Smooth muscle cell (in vitro differentiated cells): ENCODE measurements around the gene S100A2. TPM values are rescaled to one million over a fixed set of nuclear protein-coding genes. Genes with fewer than 3 reads are reported as not detected.

Source experiments
- DNase-seq: peaks from one replicate; lab custom pipeline; 2025; ENCODE audit not compliant: unreplicated experiment; lab: John Stamatoyannopoulos, UW
- H2AFZ ChIP-seq: fragments of 200-600 bp; sonication (generic); 2 replicates; pipeline ENCODE4 v1.6.0; 2016; ENCODE audit warnings: antibody characterized with exemption, low read depth, mild to moderate bottlenecking
- H3F3A ChIP-seq: fragments of 200-600 bp; sonication (generic); 2 replicates; pipeline ENCODE4 v1.6.0; 2017; ENCODE audit warnings: antibody characterized with exemption, low read depth
- H3K27ac ChIP-seq: fragments of 200-600 bp; sonication (generic); 2 replicates; pipeline ENCODE4 v1.5.1; 2016; ENCODE audit warnings: low read depth, mild to moderate bottlenecking
- H3K27me3 ChIP-seq: fragments of 200-600 bp; sonication (generic); 2 replicates; pipeline ENCODE4 v1.6.1; 2016; ENCODE audit warnings: low read depth, mild to moderate bottlenecking
- H3K36me3 ChIP-seq: fragments of 200-600 bp; sonication (generic); 2 replicates; pipeline ENCODE4 v1.5.1; 2016; ENCODE audit warnings: low read depth
- H3K4me1 ChIP-seq: fragments of 200-600 bp; sonication (generic); 2 replicates; pipeline ENCODE4 v1.5.1; 2016; ENCODE audit warnings: low read depth
- H3K4me2 ChIP-seq: fragments of 200-600 bp; sonication (generic); 2 replicates; pipeline ENCODE4 v1.6.0; 2016; ENCODE audit warnings: mild to moderate bottlenecking
- H3K4me3 ChIP-seq: fragments of 200-600 bp; sonication (generic); 2 replicates; pipeline ENCODE4 v1.5.1; 2016; ENCODE audit warnings: mild to moderate bottlenecking
- H3K79me2 ChIP-seq: fragments of 200-600 bp; sonication (generic); 2 replicates; pipeline ENCODE4 v1.6.0; 2016; ENCODE audit warnings: low read depth, mild to moderate bottlenecking
- H3K9ac ChIP-seq: fragments of 200-600 bp; sonication (generic); 2 replicates; pipeline ENCODE4 v1.6.0; 2016; ENCODE audit warnings: low read depth
- H3K9me3 ChIP-seq: fragments of 200-600 bp; sonication (generic); replicated peaks from 2 replicates; pipeline ENCODE4 v1.5.1; 2016; ENCODE audit warnings: low read depth
- H4K20me1 ChIP-seq: fragments of 200-600 bp; sonication (generic); 2 replicates; pipeline ENCODE4 v1.6.0; 2016; ENCODE audit warnings: low read depth
- CTCF ChIP-seq: fragments of 200-600 bp; sonication (generic); IDR thresholded peaks from 2 replicates; pipeline ENCODE4 v1.5.1; 2017; ENCODE audit warnings: borderline replicate concordance, mild to moderate bottlenecking, antibody characterized with exemption; ENCODE audit not compliant: insufficient read depth, poor library complexity, severe bottlenecking
- WGBS: methylation state at CpG from one replicate; pipeline ENCODE4 v1.1.7; 2016; ENCODE audit warnings: low lambda C conversion rate; 5-methylcytosine and 5-hydroxymethylcytosine counted together
- polyA plus RNA-seq: library from polyadenylated mRNA; unstranded; fragments of >200 nt; fragmentation: Nextera tagmentation; extraction: Ambion mirVana; gene quantifications from 2 replicates; pipeline ENCODE4 v1.2.1, GENCODE V29; 2016
- total RNA-seq: library from RNA; depleted of rRNA; stranded (reverse); fragments of >200 nt; gene quantifications from 2 replicates; pipeline ENCODE4 v1.2.3, GENCODE V29; 2014

S100A2 gene
- total and polyA plus RNA-seq, 2 experiments from 2014 or later, result 7.3 to 16.6 TPM

DNA sequence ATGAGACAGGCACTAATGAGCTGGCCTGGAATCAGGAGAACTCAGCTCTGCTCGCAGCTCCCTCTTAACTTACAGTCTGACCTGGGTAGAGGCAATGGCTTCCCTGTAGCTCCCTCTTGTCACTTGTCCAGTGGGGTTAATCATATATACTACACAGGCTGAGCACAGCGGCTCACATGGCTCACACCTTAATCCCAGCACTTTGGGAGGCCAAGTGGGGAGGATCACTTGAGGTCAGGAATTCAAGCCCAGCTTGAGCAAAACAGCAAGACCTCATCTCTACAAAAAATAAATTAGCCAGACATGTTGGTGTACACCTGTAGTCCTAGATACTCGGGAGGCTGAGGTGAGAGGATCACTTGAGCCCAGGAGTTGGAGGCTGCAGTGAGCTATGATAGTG lies 34.0 kb downstream of the S100A2 start:
- DNase-seq, result no peak
- H3K27me3 ChIP-seq, result no peaks in the 10 kb centered on the region
- H3K27ac ChIP-seq, result no peak overlapping the region
- H4K20me1 ChIP-seq, result peaks cover 6% of the 10 kb centered on the region
- H3K79me2 ChIP-seq, result peaks cover 10% of the 10 kb centered on the region
- H2AFZ ChIP-seq, result no peak overlapping the region
- no peaks in the 10 kb centered on the region for H3K9me3 ChIP-seq
- H3K4me1 ChIP-seq, result peaks cover 10% of the 10 kb centered on the region
- no peak overlapping the region for H3K4me3 ChIP-seq
- H3F3A ChIP-seq, result peaks cover 13% of the 10 kb centered on the region
- H3K4me2 ChIP-seq, result no peak overlapping the region
- 92% methylated on average over 3 of the region's 3 CpGs for WGBS
- H3K9ac ChIP-seq, result no peak overlapping the region
- no peak for TF ChIP-seq CTCF
- no peaks in the 10 kb centered on the region for H3K36me3 ChIP-seq

DNA sequence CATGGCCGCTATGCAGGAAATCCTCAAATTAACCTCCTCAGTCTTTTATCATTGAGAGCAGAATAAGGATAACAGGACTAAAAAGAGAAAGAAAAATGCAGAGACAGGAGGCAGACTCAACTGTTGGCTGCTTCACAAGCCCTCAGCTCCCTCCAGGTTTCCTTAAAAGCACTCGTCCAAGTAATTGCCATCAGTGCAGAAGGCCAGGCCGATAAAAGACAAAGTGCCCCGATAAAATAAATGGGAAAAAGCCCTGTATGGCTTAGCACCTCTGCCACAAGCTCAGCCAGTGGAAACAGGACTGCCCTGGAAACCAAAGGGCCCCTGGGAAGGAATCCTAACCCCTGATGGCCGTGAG lies 38.0 kb downstream of the S100A2 start:
- Histone ChIP-seq H3K27me3 (no peaks in the 10 kb centered on the region), H4K20me1 (no peaks in the 10 kb centered on the region), H3K27ac (peak overlapping the region; percentile 37), H3K9ac (no peak overlapping the region), H3K9me3 (no peaks in the 10 kb centered on the region), H3K4me1 (no peaks in the 10 kb centered on the region), H3K4me3 (no peak overlapping the region), H2AFZ (no peak overlapping the region), H3K79me2 (no peaks in the 10 kb centered on the region), H3F3A (no peaks in the 10 kb centered on the region), H3K4me2 (no peak overlapping the region), H3K36me3 (no peaks in the 10 kb centered on the region)
- no peak for TF ChIP-seq CTCF
- 70% methylated on average over 5 of the region's 5 CpGs for WGBS
- DNase-seq, result no peak

DNA sequence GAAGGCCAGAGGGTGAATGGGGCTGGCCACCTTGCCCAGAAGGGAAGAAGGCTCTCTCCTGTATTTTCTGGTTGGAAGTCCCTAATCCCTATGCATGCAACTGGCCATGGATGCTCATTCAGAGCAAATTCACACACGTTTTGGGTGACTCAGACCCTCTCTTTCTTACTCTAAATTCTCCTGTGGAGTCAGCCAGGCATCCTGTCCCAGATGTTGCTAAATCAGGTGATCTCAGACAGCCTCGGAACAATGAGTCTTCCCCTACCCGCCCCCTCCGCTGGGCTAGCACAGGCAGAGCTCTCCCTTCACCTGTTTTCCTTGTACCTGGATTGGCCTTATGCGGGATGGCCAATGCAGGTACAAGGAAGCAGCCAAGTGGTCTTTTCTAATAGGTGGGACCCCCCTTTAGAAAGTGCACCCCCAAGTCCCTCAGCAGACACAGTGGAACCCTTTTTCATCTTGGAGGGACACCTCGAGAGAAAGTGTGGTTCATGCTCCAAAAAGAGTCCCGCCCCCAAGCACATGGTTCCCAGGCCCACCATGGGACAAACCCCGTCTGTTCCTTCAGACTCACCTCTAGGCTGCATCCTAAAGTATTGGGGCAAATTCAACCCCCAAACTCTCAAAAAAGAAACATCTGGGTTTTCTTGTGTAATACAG lies 38.5 kb downstream of the S100A2 start:
- Histone ChIP-seq H3K27me3 (no peaks in the 10 kb centered on the region), H3K79me2 (no peaks in the 10 kb centered on the region), H3K9me3 (no peaks in the 10 kb centered on the region), H3F3A (no peaks in the 10 kb centered on the region), H4K20me1 (no peaks in the 10 kb centered on the region), H3K27ac (peak overlapping the region; percentile 68), H3K4me3 (no peak overlapping the region), H2AFZ (no peak overlapping the region), H3K36me3 (no peaks in the 10 kb centered on the region), H3K4me1 (no peaks in the 10 kb centered on the region), H3K4me2 (no peak overlapping the region), H3K9ac (no peak overlapping the region)
- no peak for DNase-seq
- WGBS, result 74% methylated on average over 8 of the region's 8 CpGs
- TF ChIP-seq CTCF, result no peak

DNA sequence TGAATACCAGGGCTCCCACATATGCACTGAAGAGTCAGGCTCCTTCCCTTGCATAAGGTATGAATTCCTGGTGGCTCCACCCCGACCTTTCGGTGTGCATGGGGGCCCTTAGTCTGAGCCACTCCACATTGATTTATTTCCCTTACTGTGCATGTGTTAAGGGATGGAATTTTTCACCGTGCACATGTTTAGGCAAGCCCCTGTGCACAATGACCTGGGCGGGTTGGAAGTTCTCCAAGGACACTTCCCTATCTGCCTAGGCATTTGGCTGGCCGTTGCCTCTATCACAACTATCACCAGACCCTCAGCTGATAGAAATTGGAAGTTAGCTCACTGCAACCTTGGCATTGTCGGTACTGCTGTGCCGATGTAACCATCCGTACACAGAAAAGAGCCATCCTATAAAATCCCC lies 39.5 kb downstream of the S100A2 start:
- no peak overlapping the region for H3K9ac ChIP-seq
- 80% methylated on average over 8 of the region's 8 CpGs for WGBS
- H3K4me1 ChIP-seq, result no peaks in the 10 kb centered on the region
- no peaks in the 10 kb centered on the region for H3F3A ChIP-seq
- H4K20me1 ChIP-seq, result no peaks in the 10 kb centered on the region
- H3K27ac ChIP-seq, result peak overlapping the region; percentile 68
- H3K27me3 ChIP-seq, result no peaks in the 10 kb centered on the region
- H2AFZ ChIP-seq, result no peak overlapping the region
- no peaks in the 10 kb centered on the region for H3K36me3 ChIP-seq
- DNase-seq, result no peak
- no peaks in the 10 kb centered on the region for H3K79me2 ChIP-seq
- no peak overlapping the region for H3K4me3 ChIP-seq
- no peak for TF ChIP-seq CTCF
- no peaks in the 10 kb centered on the region for H3K9me3 ChIP-seq
- no peak overlapping the region for H3K4me2 ChIP-seq
